Choroid plexus epithelial cell (primary cell): ENCODE results near the gene PIEZO1.

Source experiments
- DNase-seq: peaks from one replicate; pipeline ENCODE4 v3.0.0-alpha.2; 2010; ENCODE audit warnings: low read depth
- H3K4me3 ChIP-seq: 2 replicates; pipeline ENCODE4 v1.5.1; 2011; ENCODE audit warnings: low read depth, mild to moderate bottlenecking, control low read depth, low read length, moderate library complexity
- CTCF ChIP-seq: conservative IDR thresholded peaks from 2 replicates; pipeline ENCODE4 v1.5.1; 2011; ENCODE audit warnings: low read depth, mild to moderate bottlenecking, control low read depth, inconsistent platforms, low read length, moderate library complexity

The PIEZO1 gene

GRCh38 chr16:88702371-88703210 lies 82.4 kb downstream of the PIEZO1 start:
- no peak for TF ChIP-seq CTCF
- H3K4me3 ChIP-seq = no peak overlapping the region
- DNase-seq = no peak

GRCh38 chr16:88701581-88702370 lies 83.2 kb downstream of the PIEZO1 start:
- H3K4me3 ChIP-seq = no peak overlapping the region
- TF ChIP-seq CTCF = no peak
- DNase-seq = no peak

GRCh38 chr16:88700636-88701482 lies 84.2 kb downstream of the PIEZO1 start:
- peak overlapping the region; percentile 11 for H3K4me3 ChIP-seq
- peak; percentile 93 for DNase-seq
- TF ChIP-seq CTCF = no peak

- no peak overlapping the region for H3K4me3 ChIP-seq
- no peak for DNase-seq
- no peak for TF ChIP-seq CTCF
Measured at GRCh38 chr16:88700322-88700635, 84.7 kb downstream of the PIEZO1 start.

- no peak for TF ChIP-seq CTCF
- DNase-seq = no peak
- H3K4me3 ChIP-seq = no peak overlapping the region
Measured at GRCh38 chr16:88699180-88699579, 85.8 kb downstream of the PIEZO1 start.

GRCh38 chr16:88698646-88699045 lies 86.4 kb downstream of the PIEZO1 start:
- no peak overlapping the region for H3K4me3 ChIP-seq
- DNase-seq = no peak
- no peak for TF ChIP-seq CTCF
